Mesothelial cell of epicardium (in vitro differentiated cells): ENCODE results near the gene SAXO1. TPM values are rescaled to one million over a fixed set of nuclear protein-coding genes. Genes with fewer than 3 reads are reported as not detected.

ENCODE experiments used
- DNase-seq, 2 experiments: peaks; one replicate each; pipeline ENCODE4 v3.0.0; 2021; ENCODE audit warnings: low spot score in 2 of 2; ENCODE audit not compliant: unreplicated experiment in 2 of 2
- H3K27ac Mint-ChIP-seq: 2 replicates; pipeline ENCODE4 v1.8.0; 2021; ENCODE audit warnings: mixed read lengths
- H3K27me3 Mint-ChIP-seq: 2 replicates; pipeline ENCODE4 v1.8.0; 2021; ENCODE audit warnings: low read depth, mixed read lengths
- H3K36me3 Mint-ChIP-seq: 2 replicates; pipeline ENCODE4 v1.8.0; 2021; ENCODE audit warnings: mixed read lengths
- H3K4me1 Mint-ChIP-seq: 2 replicates; pipeline ENCODE4 v1.8.0; 2021; ENCODE audit warnings: mixed read lengths
- H3K4me3 Mint-ChIP-seq: 2 replicates; pipeline ENCODE4 v1.8.0; 2021; ENCODE audit warnings: mild to moderate bottlenecking, moderate library complexity, mixed read lengths
- H3K9me3 Mint-ChIP-seq: 2 replicates; pipeline ENCODE4 v1.8.0; 2021; ENCODE audit warnings: mixed read lengths
- total RNA-seq: library from RNA; stranded (reverse); gene quantifications from 3 replicates; pipeline ENCODE4 v1.2.1, GENCODE V29; 2021
- TF ChIP-seq, protein P1 (sequence below): fragments of 200-600 bp; sonication (generic); IDR thresholded peaks from one replicate; pipeline ENCODE4 v1.5.0; 2021; ENCODE audit warnings: antibody characterized with exemption; ENCODE audit not compliant: unreplicated experiment

The SAXO1 gene
- total RNA-seq, 1 donor from 2014 or later: 0.38 TPM

DNA sequence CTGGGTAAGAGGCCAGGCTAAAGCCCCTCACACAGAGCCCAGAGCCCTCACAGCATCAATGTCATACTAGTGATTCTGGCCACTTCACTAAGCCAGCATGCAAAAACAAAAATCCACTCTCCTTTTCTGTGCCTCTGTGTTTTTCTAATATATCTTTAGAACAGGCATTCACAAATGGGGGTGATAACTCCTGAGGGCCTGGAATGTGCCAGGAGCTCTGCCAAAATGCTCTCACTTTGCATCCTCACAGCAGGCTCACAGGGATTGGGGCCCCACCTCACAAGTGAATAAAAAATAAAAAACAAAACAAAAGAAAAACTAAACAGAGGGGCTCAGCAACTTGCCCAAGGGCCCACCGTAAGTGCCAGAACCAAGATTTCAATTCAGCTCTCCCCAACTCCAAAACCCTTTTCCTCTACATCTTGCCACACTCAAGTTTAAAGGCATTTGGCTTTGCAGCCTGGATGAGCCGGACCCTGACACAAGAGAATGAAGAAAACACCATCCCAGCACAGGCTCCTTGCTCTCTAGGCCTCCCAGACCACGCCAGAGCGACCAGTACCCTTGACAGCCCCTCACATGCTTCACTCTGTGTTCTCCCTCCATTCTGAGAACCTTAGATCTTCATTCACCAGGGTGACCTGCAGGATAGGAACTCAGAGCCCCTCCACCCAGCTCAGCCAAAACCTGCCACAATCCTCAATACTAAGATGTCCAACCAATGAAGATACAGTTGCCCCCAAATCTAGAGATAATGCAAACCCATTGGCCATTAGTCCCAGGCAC lies 51.3 kb downstream of the SAXO1 start:
- Mint-ChIP-seq H3K27ac (no peak overlapping the region), H3K4me1 (peaks cover 51% of the 10 kb centered on the region), H3K27me3 (peaks cover 1% of the 10 kb centered on the region), H3K36me3 (peaks cover 10% of the 10 kb centered on the region), H3K9me3 (peaks cover 20% of the 10 kb centered on the region), H3K4me3 (no peak overlapping the region)
- no peak for DNase-seq
- TF ChIP-seq, protein P1, sequence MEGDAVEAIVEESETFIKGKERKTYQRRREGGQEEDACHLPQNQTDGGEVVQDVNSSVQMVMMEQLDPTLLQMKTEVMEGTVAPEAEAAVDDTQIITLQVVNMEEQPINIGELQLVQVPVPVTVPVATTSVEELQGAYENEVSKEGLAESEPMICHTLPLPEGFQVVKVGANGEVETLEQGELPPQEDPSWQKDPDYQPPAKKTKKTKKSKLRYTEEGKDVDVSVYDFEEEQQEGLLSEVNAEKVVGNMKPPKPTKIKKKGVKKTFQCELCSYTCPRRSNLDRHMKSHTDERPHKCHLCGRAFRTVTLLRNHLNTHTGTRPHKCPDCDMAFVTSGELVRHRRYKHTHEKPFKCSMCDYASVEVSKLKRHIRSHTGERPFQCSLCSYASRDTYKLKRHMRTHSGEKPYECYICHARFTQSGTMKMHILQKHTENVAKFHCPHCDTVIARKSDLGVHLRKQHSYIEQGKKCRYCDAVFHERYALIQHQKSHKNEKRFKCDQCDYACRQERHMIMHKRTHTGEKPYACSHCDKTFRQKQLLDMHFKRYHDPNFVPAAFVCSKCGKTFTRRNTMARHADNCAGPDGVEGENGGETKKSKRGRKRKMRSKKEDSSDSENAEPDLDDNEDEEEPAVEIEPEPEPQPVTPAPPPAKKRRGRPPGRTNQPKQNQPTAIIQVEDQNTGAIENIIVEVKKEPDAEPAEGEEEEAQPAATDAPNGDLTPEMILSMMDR: no peak

DNA sequence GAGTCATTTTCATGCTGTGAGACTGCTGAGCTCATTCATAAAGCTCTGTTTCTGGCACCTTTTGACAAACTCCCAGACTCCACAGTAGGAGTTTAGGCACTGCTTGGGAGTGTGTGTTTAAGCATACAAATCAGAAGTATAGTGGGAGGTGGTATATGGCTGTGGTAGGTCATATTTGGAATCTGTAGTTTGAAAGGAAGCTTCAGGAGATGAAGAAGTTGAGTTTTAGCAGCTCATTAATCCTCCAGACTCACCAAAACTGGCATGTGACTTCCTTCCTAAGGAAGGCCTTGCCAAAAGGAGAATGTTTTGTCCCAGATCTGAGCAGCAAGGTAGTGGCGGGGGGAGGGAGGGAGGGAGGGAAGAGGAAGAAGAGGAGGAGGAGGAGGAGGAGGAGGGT lies 52.8 kb downstream of the SAXO1 start:
- H3K27me3 Mint-ChIP-seq: peaks cover 1% of the 10 kb centered on the region
- no peak for DNase-seq
- H3K36me3 Mint-ChIP-seq: peaks cover 10% of the 10 kb centered on the region
- H3K4me1 Mint-ChIP-seq: peaks cover 52% of the 10 kb centered on the region
- TF ChIP-seq, protein P1: no peak
- no peak overlapping the region for H3K4me3 Mint-ChIP-seq
- peaks cover 20% of the 10 kb centered on the region for H3K9me3 Mint-ChIP-seq
- H3K27ac Mint-ChIP-seq: no peak overlapping the region

DNA sequence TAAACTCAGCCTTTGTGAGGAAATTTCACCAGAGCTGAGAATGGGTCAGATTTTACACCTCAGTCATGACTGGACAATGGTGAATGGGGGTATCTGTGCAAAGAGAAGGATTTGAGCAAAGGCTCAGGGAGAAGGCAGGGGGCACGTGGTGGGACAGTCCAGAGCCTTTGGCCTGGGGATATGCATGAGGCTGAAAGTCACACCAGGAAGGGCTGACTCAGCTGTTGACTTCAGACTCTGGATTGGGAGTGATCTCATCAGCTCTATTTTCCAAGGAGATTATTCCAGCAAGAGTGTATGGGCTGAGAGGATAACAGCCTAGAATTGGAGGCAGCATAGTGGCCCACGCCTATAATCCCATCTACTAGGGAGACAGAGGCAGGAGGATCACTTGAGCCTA lies 53.6 kb downstream of the SAXO1 start:
- DNase-seq: no peak
- peaks cover 8% of the 10 kb centered on the region for H3K36me3 Mint-ChIP-seq
- peaks cover 1% of the 10 kb centered on the region for H3K27me3 Mint-ChIP-seq
- no peak overlapping the region for H3K4me3 Mint-ChIP-seq
- H3K4me1 Mint-ChIP-seq: peaks cover 53% of the 10 kb centered on the region
- no peak overlapping the region for H3K27ac Mint-ChIP-seq
- H3K9me3 Mint-ChIP-seq: peaks cover 13% of the 10 kb centered on the region
- TF ChIP-seq, protein P1: no peak

DNA sequence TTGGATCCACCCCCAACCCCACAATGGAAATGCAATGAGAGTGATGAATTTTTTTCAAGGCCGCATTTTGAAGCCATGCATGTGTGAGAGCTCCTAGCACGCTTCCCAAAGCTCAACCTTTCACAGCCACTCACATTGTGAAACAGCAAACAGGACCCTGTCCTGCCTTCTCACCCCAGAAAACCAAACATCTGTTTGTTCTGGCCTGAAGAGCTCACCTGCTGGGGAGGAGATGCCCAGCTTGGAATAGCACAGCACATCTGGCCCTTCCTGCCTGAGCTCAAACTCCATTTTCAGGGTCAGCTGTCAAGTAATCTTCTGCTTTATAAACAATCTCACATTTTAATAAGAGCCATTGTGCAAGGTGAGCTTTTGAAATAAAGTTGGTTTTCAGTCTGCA lies 54.8 kb downstream of the SAXO1 start:
- Mint-ChIP-seq H3K27ac (no peak overlapping the region), H3K27me3 (peaks cover 1% of the 10 kb centered on the region), H3K9me3 (peaks cover 6% of the 10 kb centered on the region), H3K36me3 (peaks cover 6% of the 10 kb centered on the region), H3K4me3 (no peak overlapping the region), H3K4me1 (peaks cover 53% of the 10 kb centered on the region)
- TF ChIP-seq, protein P1: no peak
- no peak for DNase-seq

DNA sequence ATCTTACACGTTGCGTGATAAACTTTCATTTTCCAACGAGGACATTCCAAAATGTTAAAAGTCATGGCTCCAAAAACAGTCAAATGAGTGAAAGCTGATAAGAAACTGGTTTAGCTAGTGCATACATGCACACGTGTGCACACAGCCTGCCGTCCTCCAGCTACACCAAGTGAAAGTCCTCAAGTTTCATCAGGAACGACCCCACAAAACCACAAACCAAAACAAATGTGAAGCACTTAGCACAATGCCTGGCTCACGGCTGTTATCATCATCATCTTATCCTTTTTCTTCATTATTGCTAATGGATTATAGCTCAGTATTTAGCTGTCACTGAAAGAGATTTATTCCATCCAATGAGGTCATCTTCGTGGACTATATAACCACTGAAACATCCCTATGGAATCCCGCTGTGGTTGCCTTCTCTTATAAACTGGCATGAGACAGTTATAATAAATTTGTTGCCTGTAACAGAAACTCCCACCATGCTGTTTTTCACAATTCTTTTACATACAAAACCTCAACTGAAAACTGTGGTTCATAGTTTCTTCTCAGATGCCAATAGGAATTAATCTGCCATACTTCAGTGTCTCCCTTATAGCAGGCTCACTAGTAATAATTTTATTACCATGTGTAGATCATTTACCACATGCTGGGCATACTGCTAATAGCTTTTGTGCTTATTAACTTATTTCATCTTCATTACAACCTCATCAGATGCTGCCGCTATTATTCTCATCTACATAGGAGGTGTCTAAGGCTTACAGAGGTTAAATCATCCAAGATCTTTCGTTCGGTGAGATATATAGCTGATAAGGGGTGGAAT lies 56.1 kb downstream of the SAXO1 start:
- Mint-ChIP-seq H3K4me1 (peaks cover 53% of the 10 kb centered on the region), H3K9me3 (no peaks in the 10 kb centered on the region), H3K27ac (peak overlapping the region; percentile 93), H3K4me3 (peak overlapping the region; percentile 3), H3K36me3 (no peaks in the 10 kb centered on the region), H3K27me3 (peaks cover under 1% of the 10 kb centered on the region)
- TF ChIP-seq, protein P1: no peak
- DNase-seq: no peak
